NCI-H82 treated with DMSO at 0.1 percent for 48 hours (cell line): ENCODE data around the gene SLX1B.
"Not testable (repeated sequence)": the region's sequence is repeated elsewhere in the genome, so short reads cannot be mapped to it uniquely, and the experiment has no call there.

Source experiments
- DNase-seq: peaks from one replicate; lab custom pipeline; 2025; ENCODE audit not compliant: unreplicated experiment; lab: John Stamatoyannopoulos, UW

Gene SLX1B

GRCh38 chr16:29454269-29454668, at the start of gene SLX1B, which contains the start of gene BOLA2:
SLX1B (plus strand) TSS chr16:29454533.
BOLA2 (minus strand) TSS chr16:29454351; CDS start chr16:29454253, 98 bp downstream.
- not testable (repeated sequence) for DNase-seq

DNA sequence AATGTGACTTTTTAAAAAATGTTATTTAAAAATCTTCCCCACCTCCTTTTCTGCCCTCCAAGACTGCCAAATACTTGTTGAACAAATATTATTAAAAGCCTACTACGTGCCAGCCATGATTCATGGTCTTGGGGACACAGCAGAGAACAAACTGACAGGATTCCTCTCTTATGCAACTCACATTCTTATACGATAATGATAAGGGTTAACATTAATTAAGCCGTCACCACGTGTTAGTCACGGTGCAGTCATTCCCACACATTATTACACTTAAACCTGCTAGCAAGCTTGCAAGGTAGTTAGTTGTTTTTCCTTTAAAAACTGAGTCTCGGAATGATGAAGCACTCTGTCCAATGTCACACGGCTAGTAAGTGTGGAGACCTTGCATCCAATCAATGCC, 49.1 kb upstream of the SLX1B start:
- not testable (repeated sequence) for DNase-seq

GRCh38 chr16:29423587-29423986, 30.7 kb upstream of the SLX1B start:
- not testable (repeated sequence) for DNase-seq

GRCh38 chr16:29425390-29425789, 28.9 kb upstream of the SLX1B start:
- not testable (repeated sequence) for DNase-seq

- not testable (repeated sequence) for DNase-seq
These were observed 579 bp upstream of the SLX1B start for GRCh38 chr16:29453754-29454153.

GRCh38 chr16:29454828-29455227, 495 bp downstream of the SLX1B start:
- not testable (repeated sequence) for DNase-seq

GRCh38 chr16:29457660-29458059, 3.3 kb downstream of the SLX1B start:
- DNase-seq: not testable (repeated sequence)

DNA sequence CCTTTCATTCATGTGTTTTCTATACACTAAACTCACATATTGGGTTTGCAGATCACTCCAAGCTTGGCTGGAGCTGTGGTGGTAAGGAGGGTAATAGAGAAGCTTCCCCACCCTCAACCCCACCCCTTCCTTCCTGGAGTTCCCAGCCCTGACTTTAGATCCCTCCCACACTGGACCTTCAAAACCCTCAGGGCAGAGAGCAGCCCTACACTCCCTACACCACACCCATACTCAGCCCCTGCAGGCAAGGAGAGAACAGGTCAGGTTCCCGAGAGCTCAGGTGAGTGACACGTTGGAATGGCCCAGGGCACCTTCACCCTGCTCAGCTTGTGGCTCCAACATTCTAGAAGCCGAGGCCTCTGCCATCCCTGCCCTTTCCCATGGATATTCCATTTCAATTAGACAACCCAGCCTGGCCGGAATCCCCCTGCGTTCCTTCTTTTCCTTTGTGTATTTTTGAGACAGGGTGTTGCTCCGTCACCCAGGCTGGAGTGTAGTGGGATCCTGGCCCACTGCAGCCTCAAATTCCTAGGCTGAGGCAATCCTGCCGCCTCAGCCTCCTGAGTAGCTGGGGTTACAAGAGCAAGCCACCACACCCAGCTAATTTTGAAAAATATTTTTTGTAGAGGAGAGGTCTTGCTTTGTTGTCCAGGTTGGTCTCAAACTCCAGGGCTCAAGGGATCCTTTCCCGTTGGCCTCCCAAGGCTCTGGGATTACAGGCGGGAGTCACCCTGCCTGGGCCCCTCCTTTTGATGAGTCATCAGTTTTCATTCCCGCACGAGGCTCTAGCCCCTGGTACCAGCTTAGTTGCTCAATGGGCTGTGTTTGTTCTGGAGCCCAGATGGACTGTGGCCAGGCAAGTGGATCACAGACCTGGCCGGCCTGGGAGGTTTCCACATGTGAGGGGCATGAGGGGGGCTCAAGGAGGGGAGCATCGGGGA, 5.6 kb downstream of the SLX1B start, which contains the start of gene SULT1A4:
Gene SULT1A4, plus strand, starts transcription at position 208 of the 941 bp plus-strand sequence. CDS start 1,473 bp downstream, outside the sequence.
- not testable (repeated sequence) for DNase-seq

DNA sequence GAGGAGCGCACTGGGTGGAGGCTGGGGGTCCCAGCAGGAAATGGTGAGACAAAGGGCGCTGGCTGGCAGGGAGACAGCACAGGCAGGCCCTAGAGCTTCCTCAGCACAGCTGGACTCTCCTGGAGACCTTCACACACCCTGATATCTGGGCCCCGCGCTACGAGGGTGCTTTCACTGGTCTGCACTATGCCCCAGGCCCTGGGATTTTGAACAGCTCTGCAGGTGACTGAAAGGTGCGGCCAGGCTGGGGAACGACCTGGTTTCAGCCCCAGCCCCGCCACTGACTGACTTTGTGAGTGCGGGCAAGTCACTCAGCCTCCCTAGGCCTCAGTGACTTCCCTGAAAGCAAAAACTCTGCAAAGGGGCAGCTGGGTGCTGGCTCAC, 6.3 kb downstream of the SLX1B start:
- DNase-seq: not testable (repeated sequence)

DNA sequence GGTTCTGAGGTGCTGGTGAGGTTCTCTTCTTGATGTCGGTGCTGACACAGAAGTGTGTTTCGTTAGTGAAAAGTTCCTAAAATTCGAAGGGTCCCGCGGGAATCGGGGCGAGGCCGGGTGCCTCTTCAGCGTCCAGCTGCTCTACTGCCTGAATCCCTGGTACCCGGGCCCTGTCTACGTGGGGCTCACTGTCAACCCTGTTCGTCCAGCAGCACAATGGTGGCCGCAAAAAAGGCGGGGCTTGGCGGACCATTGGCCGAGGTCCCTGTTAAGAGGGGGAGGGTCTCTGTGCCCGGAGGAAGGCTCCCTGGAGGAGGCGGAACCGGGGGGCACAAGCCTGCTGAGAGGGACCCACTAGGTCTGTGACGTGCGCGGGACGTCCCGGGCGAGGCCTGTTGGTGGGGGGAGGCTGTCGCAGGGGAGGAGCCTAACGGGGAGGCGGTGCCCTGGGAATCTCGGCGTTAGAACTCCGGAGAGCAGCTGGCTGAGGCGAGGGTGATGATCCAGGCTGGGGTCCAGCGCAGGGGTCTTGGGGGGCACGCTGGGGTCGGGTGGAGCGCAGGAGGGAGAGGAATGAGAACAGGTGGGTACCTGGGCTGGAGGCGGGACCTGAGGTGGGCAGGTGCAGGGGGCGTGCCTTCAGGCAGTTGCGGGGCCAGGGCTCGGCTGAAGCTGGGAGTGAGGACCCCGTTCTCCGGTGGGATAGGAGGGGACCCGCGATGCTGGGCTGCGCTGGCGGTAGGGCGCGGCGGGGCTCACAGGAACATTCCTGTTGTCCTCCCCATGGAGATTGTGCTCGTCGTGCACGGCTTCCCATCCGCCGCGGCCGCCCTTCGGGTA, 11.9 kb downstream of the SLX1B start:
- not testable (repeated sequence) for DNase-seq

- not testable (repeated sequence) for DNase-seq
These were observed 12.6 kb downstream of the SLX1B start for GRCh38 chr16:29466904-29467303.

DNA sequence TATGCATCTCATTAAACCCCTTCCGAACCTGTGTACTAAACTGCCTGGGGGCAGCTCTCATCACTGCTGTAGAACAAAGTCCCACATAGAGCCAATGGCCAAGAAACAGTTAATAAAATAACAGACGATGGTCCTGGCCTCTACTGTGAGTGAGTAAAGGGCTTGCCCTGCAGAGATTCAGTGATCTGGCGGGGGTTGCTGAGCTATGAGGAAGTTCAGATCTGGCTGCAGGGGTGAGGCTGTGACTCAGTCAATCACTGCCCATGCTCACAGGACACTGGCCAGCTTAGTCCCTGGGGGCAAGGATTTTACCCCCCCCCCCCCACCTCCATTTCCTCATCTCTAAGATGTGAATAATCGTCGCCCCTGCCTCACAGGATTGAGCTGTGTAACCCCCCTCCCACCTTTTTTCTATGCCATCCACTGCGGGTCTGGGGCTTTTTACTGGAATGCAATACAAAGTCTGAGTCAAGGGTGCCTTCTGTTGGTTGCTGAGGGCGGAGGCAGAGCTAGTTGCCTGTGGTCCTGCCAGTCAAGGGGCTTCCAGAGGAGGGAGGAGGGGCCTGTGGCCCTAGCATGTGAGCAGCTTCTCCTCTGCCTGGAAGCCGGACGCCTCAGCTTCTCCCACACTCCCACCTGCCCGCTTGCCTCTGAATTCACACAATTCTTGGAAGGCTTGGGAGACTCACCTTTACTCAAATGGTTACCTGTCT, 13.5 kb downstream of the SLX1B start:
- not testable (repeated sequence) for DNase-seq

- not testable (repeated sequence) for DNase-seq
These were observed 15.3 kb downstream of the SLX1B start for GRCh38 chr16:29469660-29470059.

DNA sequence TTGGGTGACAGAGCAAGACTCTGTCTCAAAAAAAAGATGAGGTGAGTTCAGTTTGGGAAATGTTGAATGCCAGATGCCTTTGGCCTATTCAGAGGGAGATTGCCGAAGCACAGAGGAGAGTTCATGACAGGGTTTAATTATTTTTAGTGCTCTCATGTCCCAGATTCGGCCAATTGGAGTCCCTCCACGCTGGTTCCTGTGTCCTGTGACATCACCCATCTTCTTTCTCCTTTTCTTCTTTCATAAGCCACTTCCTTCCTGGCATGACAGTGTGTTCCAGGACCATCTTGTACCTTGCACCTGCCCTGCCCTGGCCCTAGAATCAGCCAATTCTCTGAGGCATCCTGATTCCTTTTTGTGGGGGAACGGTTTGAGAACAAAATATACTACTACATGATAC, 17.7 kb downstream of the SLX1B start:
- DNase-seq: not testable (repeated sequence)

DNA sequence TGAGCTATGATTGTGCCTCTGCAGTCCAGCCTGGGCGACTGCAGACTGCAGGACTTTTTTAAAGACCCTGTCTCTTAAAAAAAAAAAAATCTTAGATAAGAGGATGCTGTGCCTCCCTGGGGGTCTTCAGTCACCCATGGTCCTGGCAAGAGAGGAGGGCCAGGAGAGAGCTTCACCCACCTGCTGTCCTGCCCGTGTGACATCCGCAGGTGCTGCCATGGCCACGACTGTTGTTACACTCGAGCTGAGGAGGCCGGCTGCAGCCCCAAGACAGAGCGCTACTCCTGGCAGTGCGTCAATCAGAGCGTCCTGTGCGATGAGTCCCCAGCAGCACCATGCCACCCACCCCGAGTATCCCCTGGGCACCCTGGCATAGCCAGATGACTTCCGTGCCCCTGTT, 27.9 kb downstream of the SLX1B start:
- not testable (repeated sequence) for DNase-seq

DNA sequence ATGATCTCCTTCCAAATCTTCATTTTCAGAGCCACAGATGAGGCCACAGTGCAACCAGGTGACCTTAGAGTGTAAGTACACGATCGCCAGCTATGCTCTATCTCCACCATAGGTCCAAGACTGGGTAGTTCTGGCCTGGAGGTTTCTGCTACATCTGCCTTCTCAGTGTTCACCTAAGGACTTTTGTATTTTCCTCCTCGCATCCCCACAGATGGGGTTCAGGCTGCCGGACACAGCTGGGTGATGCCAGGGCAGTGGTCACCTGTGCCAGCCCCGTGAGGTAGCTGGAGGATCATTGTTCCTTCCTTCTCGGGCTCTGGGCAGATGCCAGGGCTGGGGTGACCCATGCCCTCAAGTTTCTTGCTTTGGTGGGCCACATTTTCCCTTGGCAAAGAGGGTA, 52.0 kb downstream of the SLX1B start, which contains the start of gene NPIPB12:
Gene NPIPB12, minus strand, starts transcription at position 101 of the 400 bp plus-strand sequence.
- not testable (repeated sequence) for DNase-seq
